K562 (cell line): Measurements from ENCODE around the gene DNAJC17. TPM values are rescaled to one million over a fixed set of nuclear protein-coding genes. Genes with fewer than 3 reads are reported as not detected.
A peak's percentile ranks its signal among the peaks of the same experiment; 100 is the strongest.

Experiments
- DIDO1 ChIP-seq: fragments of 450-650 bp; IDR thresholded peaks from 2 replicates; pipeline ENCODE4 v1.6.1; 2016; ENCODE audit warnings: low read depth, missing biosample characterization, missing genetic modification characterization
- E2F8 ChIP-seq: fragments of 450-650 bp; IDR thresholded peaks from 2 replicates; pipeline ENCODE4 v1.7.1; 2018; ENCODE audit warnings: mild to moderate bottlenecking, low read depth; ENCODE audit not compliant: partially characterized antibody
- ELK3 ChIP-seq: fragments of 450-650 bp; formaldehyde crosslinking; IDR thresholded peaks from 2 replicates; pipeline ENCODE4 v1.4.0; 2020; ENCODE audit warnings: mild to moderate bottlenecking
- FOXK1 ChIP-seq: sonication (generic); formaldehyde crosslinking; IDR thresholded peaks from 2 replicates; pipeline ENCODE4 v1.8.0; 2022; ENCODE audit warnings: missing genetic modification reagents, mild to moderate bottlenecking, borderline replicate concordance
- FOXM1 ChIP-seq, 2 experiments: fragments of 450-650 bp in 1 of 2; sonication (generic) in 1 of 2; formaldehyde crosslinking in 1 of 2; IDR thresholded peaks; 2 replicates each; pipeline versions ENCODE4 v1.6.1 to v1.9.0; 2017 to 2022; ENCODE audit warnings: low read depth in 2 of 2, mild to moderate bottlenecking in 2 of 2, missing genetic modification reagents in 1 of 2, moderate library complexity in 1 of 2
- NR0B1 ChIP-seq: fragments of 450-650 bp; IDR thresholded peaks from one replicate; pipeline ENCODE4 v1.6.1; 2018; ENCODE audit warnings: mild to moderate bottlenecking, moderate library complexity; ENCODE audit not compliant: partially characterized antibody
- NRF1 ChIP-seq, 2 experiments: fragments of 450-650 bp; IDR thresholded peaks in 1 of 2; conservative IDR thresholded peaks in 1 of 2; 2 replicates each; pipeline ENCODE4 v1.6.1; 2014; ENCODE audit warnings: mild to moderate bottlenecking in 2 of 2
- PRDM10 ChIP-seq: fragments of 450-650 bp; IDR thresholded peaks from 2 replicates; pipeline ENCODE4 v1.6.1; 2018; ENCODE audit not compliant: partially characterized antibody
- RCOR1 ChIP-seq, 2 experiments: IDR thresholded peaks; 2 replicates each; pipeline ENCODE4 v1.6.1; 2012; ENCODE audit warnings: low read depth in 2 of 2, low read length in 2 of 2, borderline replicate concordance in 1 of 2, improper control_type of control experiment in 1 of 2
- SOX6 ChIP-seq: fragments of 450-650 bp; IDR thresholded peaks from 2 replicates; pipeline ENCODE4 v1.6.1; 2014; ENCODE audit warnings: mild to moderate bottlenecking
- SREBF2 ChIP-seq: sonication (generic); formaldehyde crosslinking; IDR thresholded peaks from 2 replicates; pipeline ENCODE4 v1.4.0; 2020; ENCODE audit warnings: mild to moderate bottlenecking, missing genetic modification reagents
- TCF15 ChIP-seq: fragments of 250-450 bp; sonication (Bioruptor Pico); IDR thresholded peaks from 2 replicates; pipeline ENCODE4 v1.8.0; 2022; ENCODE audit warnings: moderate library complexity, mild to moderate bottlenecking, inconsistent platforms
- XRCC3 ChIP-seq: fragments of 450-650 bp; IDR thresholded peaks from 2 replicates; pipeline ENCODE4 v1.6.1; 2017; ENCODE audit warnings: mild to moderate bottlenecking, moderate library complexity
- XRCC5 ChIP-seq: fragments of 200-400 bp; formaldehyde crosslinking; IDR thresholded peaks from 2 replicates; pipeline ENCODE4 v1.6.1; 2017; ENCODE audit warnings: low read depth, mild to moderate bottlenecking, low read length
- ZBTB26 ChIP-seq: fragments of 450-650 bp; formaldehyde crosslinking; IDR thresholded peaks from 2 replicates; pipeline ENCODE4 v1.4.0; 2022; ENCODE audit warnings: missing genetic modification characterization
- polyA plus RNA-seq, 8 experiments: library from polyadenylated mRNA; depleted of rRNA in 4 of 8; stranded (reverse) in 5 of 8; unstranded in 3 of 8; fragments of >200 nt; fragmentation: Nextera tagmentation in 2 of 8; fragmentation: Illumina TruSeq in 1 of 8; extraction: Ambion mirVana in 2 of 8; extraction: Trizol in 1 of 8; gene quantifications; 2 replicates each; pipeline versions ENCODE4 v1.2.1 to v1.2.3, GENCODE V29; 2011 to 2014; ENCODE audit warnings: inconsistent platforms in 1 of 8, missing spikeins in 1 of 8
- total RNA-seq, 7 experiments: library from RNA; depleted of rRNA in 6 of 7; stranded (reverse); fragments of >200 nt in 6 of 7; fragmentation: Illumina TruSeq in 2 of 7; extraction: Trizol in 2 of 7; gene quantifications; 2 replicates each; pipeline versions ENCODE4 v1.2.1 to v1.2.3, GENCODE V29; 2011 to 2021; ENCODE audit warnings: low replicate concordance in 1 of 7

The DNAJC17 gene
- total and polyA plus RNA-seq, 9 of the 15 experiments (the other 6 are each of a cell fraction or from before 2014, with no cell fraction given), result 2.4 to 79.4 (median 44.2) TPM

GRCh38 chr15:40847223-40847961, 40.1 kb upstream of the DNAJC17 start (continued):
- TF ChIP-seq PRDM10 (peak; percentile 39), RCOR1 (IDR thresholded peaks at IDR 0.05; ENCODE audit: borderline replicate concordance in 1 of 2, low read depth in 2 of 2, low read length in 2 of 2) (peak in 1 of 2 experiments; percentile 89; a peak in 2 of 4 replicates), XRCC3 (no peak), NRF1 (conservative IDR thresholded peaks at IDR 0.05 in 1 of 2, IDR thresholded peaks at IDR 0.05 in 1 of 2) (peak; percentile 33 to 61; a peak in 3 of 4 replicates), ELK3 (no peak), NR0B1 (no peak), TCF15 (CRISPR knock-in tag) (no peak), E2F8 (no peak), SREBF2 (CRISPR knock-in tag) (no peak), SOX6 (peak; percentile 59; the same call in 1 of the 2 replicates), DIDO1 (no peak), FOXM1 (IDR thresholded peaks at IDR 0.05; ENCODE audit: low read depth) (no peak), FOXM1 (CRISPR knock-in tag; IDR thresholded peaks at IDR 0.05; ENCODE audit: low read depth) (no peak), ZBTB26 (CRISPR knock-in tag) (no peak), XRCC5 (0 out of 2 replicates have a peak, but pooled peaks have one; percentile 40), FOXK1 (CRISPR knock-in tag) (no peak)
